Activated CD4-positive, CD25-positive, alpha-beta regulatory T cell treated with anti-CD3 and anti-CD28 coated beads, Interleukin-2, amount 50 U/mL, for 16 hours (primary cell): ENCODE data around the gene LRRK1.

Experiments used
- DNase-seq: peaks from one replicate; pipeline ENCODE4 v3.0.0-alpha.2; 2020; ENCODE audit warnings: low read depth, low spot score

The LRRK1 gene

GRCh38 chr15:100890850-100891249, 28.3 kb upstream of the LRRK1 start:
- no peak for DNase-seq

- no peak for DNase-seq
These were observed 27.7 kb upstream of the LRRK1 start for GRCh38 chr15:100891307-100892012.

- DNase-seq = no peak
These were observed 27.2 kb upstream of the LRRK1 start for GRCh38 chr15:100892013-100892355.

DNA sequence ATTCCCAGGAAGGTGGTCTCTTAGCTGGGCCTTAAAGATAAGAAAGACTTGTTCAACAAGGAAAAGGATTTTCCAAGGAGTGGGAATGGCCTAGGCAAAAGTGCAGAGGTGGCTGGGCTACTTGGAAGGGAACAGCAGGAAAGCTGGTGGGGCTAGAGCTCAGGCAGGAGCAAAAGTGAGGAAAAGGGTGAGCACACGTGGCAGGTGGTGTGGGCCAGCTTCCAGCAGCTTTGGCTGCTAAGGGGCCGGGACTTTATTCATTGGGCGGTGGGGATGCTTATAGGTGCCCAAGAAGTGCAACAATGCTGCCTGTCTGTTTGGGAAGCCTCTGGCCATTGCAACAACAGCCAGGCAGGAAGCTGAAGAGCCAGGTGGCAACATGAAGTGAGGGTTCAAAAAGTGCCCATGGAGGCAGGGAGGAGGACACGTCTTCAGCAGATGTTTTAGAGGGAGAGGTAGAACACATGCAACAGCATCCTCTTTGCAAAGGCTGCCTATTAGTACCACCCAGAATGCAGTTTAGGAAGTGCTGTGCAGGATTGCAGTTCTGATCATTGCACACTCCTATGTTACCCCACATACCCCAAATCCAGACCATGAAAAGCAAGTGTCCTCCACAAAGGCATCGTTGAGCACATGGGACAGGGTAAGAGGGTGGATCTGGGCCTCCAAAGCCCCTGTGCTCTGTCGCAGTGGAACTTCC, 25.7 kb upstream of the LRRK1 start:
- DNase-seq = no peak

- no peak for DNase-seq
These were observed 25.2 kb upstream of the LRRK1 start for GRCh38 chr15:100893964-100894295.

GRCh38 chr15:100895721-100896120, 23.4 kb upstream of the LRRK1 start:
- DNase-seq = no peak

DNA sequence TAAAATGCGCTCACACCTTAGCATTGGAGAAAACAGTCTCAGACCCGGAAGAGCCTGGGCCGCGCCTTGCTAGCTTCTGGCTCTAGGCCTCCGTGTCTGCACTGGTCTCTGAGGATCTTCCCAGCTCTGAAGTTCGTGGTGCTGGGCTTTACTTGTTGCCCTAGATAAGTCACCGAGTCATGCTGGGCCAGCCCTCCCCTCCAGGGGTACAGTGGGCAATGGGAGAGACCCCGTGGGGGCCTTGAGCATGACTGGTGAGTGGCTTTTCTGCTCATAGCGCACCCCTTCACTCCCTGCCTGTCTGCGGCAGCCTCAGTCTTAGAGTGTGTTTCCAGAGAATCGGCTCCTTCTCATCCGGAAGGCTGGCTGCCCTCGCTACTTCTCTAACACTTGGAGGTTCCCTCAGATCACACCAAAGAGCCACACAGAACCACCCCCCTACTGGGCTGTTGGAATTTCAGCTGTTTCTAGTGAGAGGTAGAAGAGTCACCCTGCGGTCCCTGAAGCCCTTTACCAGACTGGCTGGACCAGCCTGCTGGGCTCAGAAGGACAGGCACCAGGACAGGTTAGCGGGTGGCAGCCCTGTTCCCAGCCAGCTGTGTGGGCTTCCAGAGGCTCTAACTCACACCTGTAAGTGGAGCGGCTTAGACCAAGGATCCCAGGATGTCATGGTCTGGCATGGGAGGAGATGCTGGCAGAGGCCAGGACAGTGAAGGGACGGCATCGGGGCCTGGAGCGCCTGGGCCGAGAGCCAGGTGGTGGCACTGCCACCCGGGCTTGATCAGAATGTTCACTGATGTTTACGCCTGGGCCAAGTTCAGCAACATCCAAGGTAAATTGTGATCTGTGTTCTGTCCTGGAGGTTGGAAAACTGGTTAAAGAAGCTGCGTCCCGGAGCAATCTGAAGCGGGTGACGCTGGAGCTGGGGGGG, 21.7 kb upstream of the LRRK1 start:
- no peak for DNase-seq

- no peak for DNase-seq
These were observed 21.0 kb upstream of the LRRK1 start for GRCh38 chr15:100898152-100898490.

DNA sequence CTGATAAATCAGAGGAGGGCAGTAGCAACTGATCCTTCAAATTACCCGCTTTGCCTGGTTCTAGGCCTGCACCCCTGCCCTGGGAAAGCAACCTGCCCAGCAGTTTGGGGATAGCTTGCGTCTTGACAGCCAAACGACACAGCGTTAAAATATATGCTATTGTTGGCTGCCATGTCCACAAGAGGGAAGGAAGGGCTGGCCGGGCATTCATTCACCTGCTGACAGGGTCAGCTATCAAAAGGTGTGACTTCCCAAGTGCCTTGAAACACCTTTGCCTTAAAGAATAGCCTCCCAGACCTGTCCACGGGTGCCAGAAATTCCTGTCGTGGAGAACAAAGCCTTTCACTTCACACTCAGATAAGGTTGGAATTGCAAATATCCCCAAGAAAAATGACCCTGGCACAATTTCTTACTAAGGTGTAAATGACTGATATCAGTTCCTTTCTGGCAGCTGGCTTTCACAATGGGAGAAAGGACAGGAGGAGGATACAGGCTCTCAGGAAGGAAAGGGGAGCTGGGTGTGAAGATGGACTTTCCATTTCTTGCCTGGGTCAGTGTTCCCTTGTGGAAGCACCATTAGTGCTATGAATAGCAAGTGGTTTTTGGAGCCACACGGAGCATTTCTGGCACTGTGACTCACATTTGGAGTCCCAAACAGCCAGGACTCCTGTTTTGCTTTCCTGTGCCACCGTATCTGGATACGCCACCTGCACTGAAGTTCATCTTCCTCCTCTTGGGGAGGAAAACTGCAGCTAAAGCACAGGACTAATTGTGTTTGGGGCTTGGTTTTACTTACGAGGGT, 20.3 kb upstream of the LRRK1 start:
- no peak for DNase-seq

DNA sequence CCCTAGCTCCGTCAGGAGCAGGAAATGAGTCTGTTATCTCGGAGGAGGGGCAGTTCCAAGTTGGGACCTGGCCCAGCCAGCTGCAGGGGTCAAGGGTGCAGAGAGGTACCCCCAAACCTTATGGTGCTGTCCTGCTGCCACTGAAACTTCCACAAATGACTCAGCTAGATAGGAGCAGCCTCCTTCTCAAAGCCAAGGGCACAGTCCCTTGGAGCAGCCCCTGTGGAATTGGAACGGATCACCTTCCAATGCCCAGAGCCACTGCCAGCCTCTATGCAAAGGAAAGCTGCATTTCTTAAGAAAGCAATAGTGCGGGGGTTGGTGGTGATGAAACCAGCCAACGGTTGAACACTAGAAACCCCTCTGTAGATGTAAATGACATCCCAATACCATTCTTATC, 19.6 kb upstream of the LRRK1 start:
- DNase-seq = no peak

DNA sequence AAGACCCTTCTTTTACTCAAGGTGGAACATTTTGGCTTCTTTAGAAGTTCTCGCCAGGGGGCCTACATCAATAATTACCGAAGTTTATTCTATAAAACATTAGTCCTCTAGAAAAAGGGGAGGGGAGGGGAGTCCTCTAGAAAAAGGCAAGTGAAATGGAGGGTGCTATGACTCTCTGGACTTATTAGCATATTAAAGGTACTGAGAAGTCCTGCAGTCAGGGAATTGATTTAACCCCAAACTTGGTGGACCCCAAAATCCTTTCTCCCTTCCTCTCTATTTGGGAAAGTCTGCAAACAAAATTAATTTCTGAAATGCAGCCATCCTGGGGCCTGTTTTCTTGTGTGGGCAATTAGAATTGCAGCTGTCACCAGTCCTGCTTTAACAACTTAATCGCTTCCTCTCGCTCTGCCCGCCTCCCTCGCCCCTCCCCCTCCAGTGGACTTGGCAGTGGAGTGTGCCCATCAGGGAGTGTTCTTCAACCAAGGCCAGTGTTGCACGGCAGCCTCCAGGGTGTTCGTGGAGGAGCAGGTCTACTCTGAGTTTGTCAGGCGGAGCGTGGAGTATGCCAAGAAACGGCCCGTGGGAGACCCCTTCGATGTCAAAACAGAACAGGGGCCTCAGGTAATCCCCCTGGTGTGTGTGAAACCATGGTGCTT, 18.9 kb upstream of the LRRK1 start:
- no peak for DNase-seq

- no peak for DNase-seq
These were observed 18.4 kb upstream of the LRRK1 start for GRCh38 chr15:100900795-100901169.

DNA sequence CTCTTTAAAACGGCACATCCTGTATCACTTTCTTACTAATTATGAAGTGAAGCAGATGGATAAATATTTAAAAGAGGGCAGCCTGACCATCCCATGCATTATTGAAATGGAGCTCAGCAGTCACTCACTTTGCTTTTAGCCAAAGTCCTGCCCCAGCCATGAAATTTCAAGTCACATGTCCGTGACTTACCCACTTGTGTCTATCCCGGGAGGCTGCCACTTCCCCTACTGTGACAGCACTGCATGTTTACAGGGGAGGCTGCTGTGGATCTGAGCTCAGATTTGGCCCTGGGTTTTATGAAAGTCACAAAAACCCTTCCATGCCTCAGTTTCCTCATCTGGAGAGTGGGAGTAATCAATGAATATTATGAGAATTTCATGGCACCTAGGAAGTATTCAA, 17.9 kb upstream of the LRRK1 start:
- no peak for DNase-seq

- no peak for DNase-seq
These were observed 17.3 kb upstream of the LRRK1 start for GRCh38 chr15:100901702-100902435.

- no peak for DNase-seq
These were observed 16.6 kb upstream of the LRRK1 start for GRCh38 chr15:100902436-100903167.

- DNase-seq = no peak
These were observed 16.0 kb upstream of the LRRK1 start for GRCh38 chr15:100903168-100903554.

DNA sequence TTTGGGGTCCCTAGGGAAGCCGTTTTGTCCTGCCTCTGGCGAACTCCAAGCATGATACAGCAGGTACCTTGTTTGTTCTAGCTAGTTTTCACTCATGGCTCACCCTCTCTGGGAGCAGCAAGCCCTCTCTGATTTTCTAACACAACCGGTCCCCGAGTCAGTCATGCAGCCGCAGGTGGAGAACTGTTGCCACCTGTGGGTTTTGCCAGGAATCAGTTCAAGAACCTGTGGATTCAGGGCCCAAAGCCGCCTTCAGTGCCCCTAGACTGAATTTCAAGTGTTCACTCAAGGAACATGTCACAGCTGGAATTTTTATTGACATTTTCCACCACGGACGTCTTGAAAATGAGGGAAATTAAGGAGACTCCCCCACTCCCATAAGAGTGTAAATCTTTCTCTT, 13.3 kb upstream of the LRRK1 start:
- DNase-seq = no peak

DNA sequence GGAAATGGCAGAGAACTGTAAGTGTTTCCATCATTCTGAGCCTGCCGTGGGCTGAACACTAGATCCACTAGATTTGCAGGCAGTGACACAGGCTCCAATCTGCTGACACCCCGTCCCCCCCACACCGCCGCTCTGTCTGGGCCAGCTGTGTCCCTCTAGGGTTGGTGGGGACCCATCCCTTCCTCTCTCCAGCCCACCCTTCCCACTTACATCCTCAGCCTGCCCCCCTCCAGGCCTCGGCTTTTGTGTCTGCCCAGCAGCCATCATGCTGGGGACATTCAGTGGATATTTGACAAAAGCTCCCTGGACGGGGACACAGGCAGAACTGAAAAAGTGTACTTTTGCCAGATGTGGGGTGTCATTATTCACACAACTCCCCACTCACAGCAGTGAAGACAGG, 10.7 kb upstream of the LRRK1 start:
- DNase-seq = no peak

DNA sequence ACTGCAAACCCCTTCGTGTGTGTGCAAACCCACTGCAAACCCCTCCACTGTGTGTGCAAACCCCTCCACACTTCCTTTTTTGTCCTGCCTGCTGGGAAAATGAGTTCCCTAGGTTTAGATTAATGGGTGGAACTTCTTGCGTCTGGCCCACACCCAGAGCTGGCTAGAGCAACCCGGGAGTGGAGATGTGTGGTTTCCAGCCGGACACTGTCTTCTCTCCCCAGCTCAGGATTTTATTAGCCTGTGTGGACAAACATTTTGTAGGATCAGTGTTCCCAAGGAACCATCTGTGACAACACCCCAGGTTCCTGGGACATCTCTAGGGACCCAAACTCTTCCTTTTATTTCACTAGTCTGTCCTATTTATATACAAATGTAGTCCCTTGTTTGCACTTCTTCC, 9.6 kb upstream of the LRRK1 start:
- DNase-seq = no peak
